Loucy (cell line): ENCODE data around the gene ACSF3.

ENCODE experiments used
- EZH2phosphoT487 ChIP-seq: fragments of 200-600 bp; IDR thresholded peaks from 2 replicates; pipeline ENCODE4 v1.6.1; 2018; ENCODE audit warnings: antibody characterized with exemption, mild to moderate bottlenecking, moderate library complexity, borderline replicate concordance
- TF ChIP-seq, protein P1 (sequence below): fragments of 200-600 bp; sonication (generic); conservative IDR thresholded peaks from 2 replicates; pipeline ENCODE4 v1.5.1; 2014; ENCODE audit warnings: mild to moderate bottlenecking, antibody characterized with exemption, low read length

DNA sequence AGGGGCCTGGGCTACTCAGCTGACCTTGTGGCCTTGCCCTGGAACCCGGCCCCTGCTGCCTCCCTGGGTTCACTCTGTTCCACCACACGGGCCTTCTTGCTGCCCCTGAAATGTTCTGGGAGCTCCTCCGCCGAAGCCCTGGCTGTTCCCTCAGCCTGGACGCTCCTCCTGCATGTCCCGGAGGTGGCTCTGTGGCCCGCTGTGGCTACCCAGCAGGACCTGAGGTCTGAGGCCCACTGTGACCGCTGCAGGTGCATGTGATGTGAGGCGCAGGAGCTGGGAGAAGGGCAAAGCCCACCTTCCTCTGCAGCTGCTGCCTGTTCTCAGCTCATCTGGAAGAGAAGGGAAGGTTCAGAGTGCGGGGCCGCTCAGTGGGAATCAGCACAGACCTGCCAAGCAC, 38.9 kb upstream of the ACSF3 start:
- TF ChIP-seq, protein P1, sequence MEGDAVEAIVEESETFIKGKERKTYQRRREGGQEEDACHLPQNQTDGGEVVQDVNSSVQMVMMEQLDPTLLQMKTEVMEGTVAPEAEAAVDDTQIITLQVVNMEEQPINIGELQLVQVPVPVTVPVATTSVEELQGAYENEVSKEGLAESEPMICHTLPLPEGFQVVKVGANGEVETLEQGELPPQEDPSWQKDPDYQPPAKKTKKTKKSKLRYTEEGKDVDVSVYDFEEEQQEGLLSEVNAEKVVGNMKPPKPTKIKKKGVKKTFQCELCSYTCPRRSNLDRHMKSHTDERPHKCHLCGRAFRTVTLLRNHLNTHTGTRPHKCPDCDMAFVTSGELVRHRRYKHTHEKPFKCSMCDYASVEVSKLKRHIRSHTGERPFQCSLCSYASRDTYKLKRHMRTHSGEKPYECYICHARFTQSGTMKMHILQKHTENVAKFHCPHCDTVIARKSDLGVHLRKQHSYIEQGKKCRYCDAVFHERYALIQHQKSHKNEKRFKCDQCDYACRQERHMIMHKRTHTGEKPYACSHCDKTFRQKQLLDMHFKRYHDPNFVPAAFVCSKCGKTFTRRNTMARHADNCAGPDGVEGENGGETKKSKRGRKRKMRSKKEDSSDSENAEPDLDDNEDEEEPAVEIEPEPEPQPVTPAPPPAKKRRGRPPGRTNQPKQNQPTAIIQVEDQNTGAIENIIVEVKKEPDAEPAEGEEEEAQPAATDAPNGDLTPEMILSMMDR, result no peak
- TF ChIP-seq EZH2phosphoT487, result no peak
